Suppressor macrophage (primary cell): ENCODE measurements around the gene CAPN2.
A peak's percentile ranks its signal among the peaks of the same experiment; 100 is the strongest.
"Not testable (repeated sequence)": the region's sequence is repeated elsewhere in the genome, so short reads cannot be mapped to it uniquely, and the experiment has no call there.

Experiments
- DNase-seq, 4 experiments: peaks; one replicate each; pipeline ENCODE4 v3.0.0-alpha.2; 2020 to 2022

Gene CAPN2

DNA sequence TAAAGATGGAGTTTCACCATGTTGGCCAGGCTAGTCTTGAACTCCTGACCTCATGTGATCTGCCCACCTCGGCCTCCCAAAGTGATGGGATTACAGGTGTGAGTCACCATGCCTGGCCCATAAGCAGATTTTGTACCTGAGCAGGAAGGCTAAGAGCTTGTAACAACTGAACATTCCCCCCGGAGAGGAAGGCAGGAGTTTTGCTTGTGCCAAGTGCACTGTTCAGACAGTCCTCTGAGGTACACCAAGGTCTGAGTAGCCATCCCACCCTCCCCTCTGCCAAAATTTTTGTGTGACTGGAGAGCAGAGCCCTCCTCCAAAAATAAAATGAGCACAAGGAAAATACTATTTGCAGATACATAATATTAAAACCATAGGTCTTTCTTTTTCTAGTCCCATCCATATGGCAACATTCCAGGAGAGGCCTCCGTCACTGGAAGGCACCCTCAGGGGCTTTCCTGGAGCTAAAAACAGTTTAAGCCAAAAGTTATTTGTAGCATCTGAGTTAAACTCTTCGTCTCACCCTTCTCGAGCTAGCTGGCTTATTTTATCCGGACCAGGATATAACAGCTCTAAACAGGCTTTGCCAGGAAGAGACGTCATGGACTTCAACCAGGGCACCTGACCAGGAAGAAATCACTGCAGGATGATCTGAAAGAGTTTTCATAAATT, 27.2 kb downstream of the CAPN2 start:
- DNase-seq = no peak

- DNase-seq = not testable (repeated sequence)
Observed at GRCh38 chr1:223740038-223740736, 27.8 kb downstream of the CAPN2 start.

DNA sequence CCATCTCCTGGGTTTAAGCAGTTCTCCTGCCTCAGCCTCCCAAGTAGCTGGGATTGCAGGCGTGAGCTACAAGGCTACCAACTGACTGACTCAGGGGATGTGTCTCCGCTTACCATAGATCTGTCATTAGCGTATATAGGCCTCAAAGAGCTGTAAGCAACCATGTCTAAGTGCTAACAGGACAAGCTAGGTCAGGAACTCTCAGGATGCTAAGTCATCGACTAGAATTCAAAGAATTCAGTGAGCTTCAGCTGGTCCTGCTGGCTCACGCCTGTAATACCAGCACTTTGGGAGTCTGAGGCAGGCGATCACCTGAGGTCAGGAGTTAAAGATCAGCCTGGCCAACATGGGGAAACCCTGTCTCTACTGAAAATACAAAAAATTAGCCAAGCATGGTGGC, 29.5 kb downstream of the CAPN2 start:
- no peak for DNase-seq

DNA sequence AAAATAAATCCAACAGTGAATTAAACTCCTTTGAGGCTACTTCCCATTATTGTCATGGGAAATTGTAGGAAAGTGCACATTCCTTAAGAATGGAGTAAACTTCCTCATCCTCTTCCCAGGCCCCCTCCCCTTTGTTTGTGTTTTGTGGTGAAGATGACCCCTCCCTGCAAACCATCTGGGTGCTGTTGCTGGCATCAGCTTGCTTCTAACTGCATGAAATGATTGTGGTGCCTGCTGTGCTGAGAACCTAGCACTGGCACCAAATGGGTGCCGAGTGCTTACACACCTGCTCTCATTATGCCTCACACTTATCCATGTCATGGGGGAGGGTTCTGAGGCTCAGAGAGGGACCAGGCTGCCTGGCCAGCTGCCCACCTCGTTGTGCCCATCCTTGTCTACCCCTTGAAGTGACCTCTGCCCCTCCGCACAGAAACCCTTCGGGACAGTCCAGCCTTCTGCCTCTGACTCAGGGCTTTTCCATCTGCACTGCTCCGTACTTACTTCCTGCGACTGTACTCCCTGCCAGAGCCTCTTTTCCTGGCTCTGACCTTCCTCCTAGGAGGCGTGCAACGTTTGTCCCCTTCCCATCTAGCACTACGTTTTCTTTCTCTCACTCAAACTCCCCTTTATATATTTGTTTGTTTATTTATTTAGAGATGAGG, 30.6 kb downstream of the CAPN2 start:
- DNase-seq = no peak

- DNase-seq = no peak
Observed at GRCh38 chr1:223745731-223746130, 33.4 kb downstream of the CAPN2 start.

DNA sequence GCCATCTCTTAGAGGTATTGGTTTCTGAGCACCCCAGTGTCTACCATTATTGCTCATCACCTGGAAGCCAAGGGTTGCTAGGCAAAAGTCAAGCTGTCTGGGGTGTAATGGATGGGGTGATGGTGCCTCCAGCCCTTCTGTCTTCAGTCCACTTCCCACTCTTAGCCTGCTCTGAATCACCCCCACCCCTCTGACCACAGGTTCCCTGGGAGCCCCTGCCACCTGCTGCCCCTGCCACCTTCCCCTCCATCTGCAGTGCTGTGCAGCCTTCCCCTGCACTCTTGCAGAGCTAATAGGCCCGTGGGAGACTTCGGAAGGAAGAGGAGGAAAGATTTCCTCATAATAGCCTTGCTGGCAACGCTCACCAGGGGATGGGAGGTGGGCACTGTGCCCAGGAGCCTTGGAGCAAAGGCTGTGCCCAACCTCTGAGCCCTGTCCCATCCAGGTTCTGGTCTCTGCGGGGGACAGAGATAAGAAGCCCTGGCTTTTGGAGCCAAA, 35.5 kb downstream of the CAPN2 start:
- peak in 1 of 4 experiments; percentile 29 for DNase-seq

GRCh38 chr1:223748405-223748772, 36.0 kb downstream of the CAPN2 start:
- peak in 3 of 4 experiments; percentile 10 to 68 (median 35) for DNase-seq

- DNase-seq = peak; percentile 70 to 86 (median 80)
Observed at GRCh38 chr1:223748773-223749733, 36.7 kb downstream of the CAPN2 start.

DNA sequence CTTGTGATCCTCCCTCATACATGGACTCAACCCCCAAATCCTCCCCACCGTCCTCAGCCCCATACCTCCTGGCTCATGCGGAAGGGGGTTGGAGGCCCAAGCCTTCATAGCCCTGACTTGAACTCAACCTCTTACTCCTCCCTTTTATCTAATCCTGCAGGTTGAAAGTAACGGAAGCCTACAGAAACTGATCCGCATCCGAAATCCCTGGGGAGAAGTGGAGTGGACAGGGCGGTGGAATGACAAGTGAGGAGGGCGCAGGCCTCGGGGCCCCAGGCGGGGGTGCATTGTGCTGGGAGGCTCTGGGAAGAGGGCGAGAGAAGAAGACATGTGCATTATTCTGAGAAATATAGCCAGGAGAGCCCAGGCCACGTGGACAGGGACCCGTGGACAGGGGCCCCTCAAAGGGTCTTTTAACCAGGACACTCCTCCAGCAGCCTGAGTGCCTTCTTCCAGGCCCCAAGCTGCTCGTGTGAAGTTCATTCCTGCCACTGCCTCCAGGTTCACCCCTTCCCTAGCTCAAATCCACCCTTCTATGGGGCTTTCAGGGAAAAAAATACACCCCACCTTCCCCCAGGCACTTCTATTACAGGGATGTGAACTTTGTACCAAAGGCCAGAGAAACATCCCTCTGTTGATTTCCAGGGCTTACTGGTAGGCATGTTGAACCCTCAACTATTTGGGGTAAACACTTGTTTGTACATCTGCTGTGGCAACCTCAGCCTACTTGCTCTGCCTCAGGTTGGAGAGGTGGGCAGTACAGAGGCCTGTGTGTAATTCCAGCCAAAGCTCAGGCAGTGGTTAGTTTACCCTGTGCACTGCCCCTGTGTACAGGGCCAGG, 38.6 kb downstream of the CAPN2 start:
- DNase-seq = no peak

GRCh38 chr1:223751696-223752095, 39.4 kb downstream of the CAPN2 start:
- no peak for DNase-seq

DNA sequence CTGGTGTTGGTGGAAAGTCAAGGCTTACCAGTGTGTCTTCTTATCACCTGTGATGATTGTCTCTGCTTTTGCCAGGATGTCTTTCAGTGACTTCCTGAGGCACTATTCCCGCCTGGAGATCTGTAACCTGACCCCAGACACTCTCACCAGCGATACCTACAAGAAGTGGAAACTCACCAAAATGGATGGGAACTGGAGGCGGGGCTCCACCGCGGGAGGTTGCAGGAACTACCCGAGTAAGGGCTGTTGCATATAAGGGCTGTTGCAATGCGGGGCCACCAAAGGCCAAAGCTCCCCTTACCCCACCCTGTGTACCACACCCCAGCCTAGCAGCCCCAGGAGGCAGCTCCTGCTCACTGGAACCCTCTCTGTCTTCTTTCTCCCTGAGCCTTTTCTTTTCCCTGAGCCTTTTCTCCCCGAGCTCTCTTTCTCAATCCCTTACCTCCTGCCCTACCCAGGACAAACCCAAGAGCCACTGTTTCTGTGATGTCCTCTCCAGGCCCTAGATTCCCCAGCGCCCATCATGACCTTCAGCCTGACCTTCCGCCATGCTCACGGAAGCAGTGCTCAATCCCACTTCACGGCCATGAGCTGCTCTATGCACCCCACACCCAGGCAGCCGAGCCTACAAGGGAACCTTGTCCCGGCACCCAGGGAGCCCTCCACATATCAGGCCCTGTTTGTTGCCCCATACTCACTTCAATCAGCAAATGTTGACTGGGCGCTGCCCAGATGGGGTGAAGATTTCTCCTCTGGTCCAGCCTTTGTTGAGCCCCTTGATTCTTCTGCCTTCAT, 40.6 kb downstream of the CAPN2 start:
- no peak for DNase-seq

DNA sequence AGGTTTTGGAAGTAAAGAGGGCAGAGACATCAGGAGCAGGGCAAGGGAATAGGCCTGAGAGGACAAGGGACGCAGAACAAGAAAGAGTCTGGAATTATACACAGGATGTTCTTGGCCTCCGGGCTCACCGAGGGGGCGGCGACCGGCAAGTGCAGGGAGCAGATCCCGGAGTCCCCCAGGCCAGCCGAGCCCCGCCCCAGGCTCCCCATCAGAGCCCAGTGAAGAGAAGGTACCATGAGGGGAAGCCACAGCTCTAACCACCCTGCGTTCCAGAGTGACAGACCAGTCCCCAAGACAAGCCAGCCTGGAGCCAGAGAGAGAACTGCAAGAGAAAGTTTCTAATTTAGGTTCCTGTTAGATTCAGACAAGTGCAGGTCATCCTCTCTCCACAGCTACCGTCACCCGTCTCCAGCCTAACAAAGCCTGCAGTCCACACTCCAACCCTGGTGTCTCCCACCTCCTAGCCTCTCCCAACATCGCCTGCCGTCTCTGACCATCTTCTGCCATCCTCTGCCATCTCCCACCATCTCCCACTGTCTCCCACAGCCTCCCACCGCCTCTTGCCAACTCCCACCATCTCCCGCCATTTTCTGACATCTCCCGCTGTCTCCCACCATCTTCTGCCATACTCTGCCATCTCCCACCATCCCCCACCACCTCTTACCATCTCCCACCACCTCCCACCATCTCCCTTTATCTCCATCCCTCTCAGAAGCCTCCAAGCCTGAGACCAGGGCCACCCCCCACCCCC, 42.5 kb downstream of the CAPN2 start:
- DNase-seq = no peak

- DNase-seq = no peak
Observed at GRCh38 chr1:223755432-223755792, 43.1 kb downstream of the CAPN2 start.

- DNase-seq = no peak
Observed at GRCh38 chr1:223755992-223756775, 43.8 kb downstream of the CAPN2 start.

DNA sequence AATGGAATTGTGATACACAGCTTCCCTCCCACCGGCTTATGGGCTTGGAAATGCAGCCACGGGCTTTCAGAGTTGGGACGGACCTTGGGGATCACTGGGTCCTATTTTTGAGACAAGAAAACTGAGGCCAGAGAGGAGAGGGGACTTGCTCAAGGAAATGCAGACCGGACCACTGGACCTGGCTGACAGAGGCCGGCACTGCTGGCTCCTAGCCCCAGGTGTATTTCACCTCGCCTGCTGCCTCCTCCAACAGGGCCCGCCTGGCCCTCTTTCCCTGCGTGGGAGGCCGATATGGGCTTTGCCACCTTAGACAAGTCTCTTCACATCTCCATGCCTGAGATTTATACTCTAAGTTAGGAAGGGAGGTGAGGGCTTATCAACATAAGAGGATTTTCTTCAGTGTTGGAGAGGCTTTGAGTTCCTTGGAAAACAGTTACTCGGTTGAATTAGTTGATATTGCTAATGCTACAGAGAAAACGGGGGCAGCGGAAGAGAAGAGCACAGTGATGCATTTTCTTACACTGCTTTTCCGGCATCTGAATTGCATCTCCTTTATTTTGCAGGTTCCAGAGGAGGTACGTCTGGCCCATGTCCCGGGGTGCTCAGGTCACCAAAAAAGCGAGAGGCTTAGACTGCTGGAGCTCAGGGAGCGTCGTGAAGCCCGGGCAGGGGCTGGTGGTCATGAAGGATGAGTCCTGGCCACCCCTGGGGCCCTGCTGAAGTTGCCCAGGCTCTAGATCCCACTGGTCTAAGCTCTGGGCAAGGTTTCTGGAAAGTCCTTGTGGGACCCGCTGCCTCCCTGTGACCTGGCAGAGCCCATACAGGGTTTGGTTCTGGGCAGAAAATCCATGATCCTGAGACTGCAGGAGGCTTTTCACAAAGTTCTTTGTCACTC, 44.7 kb downstream of the CAPN2 start:
- no peak for DNase-seq

- DNase-seq = no peak
Observed at GRCh38 chr1:223758734-223759133, 46.4 kb downstream of the CAPN2 start.

GRCh38 chr1:223759273-223759672, 46.9 kb downstream of the CAPN2 start:
- no peak for DNase-seq

- DNase-seq = no peak
Observed at GRCh38 chr1:223760833-223761232, 48.5 kb downstream of the CAPN2 start.
